Body of pancreas (tissue), 4 donors: ENCODE results near the gene KRT33A.
"Not testable (repeated sequence)": the region's sequence is repeated elsewhere in the genome, so short reads cannot be mapped to it uniquely, and the experiment has no call there.

Experiments
- CTCF ChIP-seq, 7 experiments: fragments of 450-650 bp in 4 of 7; fragments of 200-600 bp in 3 of 7; sonication (generic) in 3 of 7; IDR thresholded peaks; one replicate each; pipeline ENCODE4 v1.5.1; 2016 to 2019; ENCODE audit warnings: antibody characterized with exemption in 7 of 7
- POLR2A ChIP-seq, 3 donors: fragments of 450-650 bp; IDR thresholded peaks; one replicate each; pipeline ENCODE4 v1.6.1; 2016; ENCODE audit warnings: antibody characterized with exemption in 3 of 3, mild to moderate bottlenecking in 2 of 3

GRCh38 chr17:41395044-41395443 is 44.4 kb upstream of the KRT33A start:
- TF ChIP-seq POLR2A, CTCF (IDR thresholded peaks at IDR 0.05): not testable (repeated sequence)
